Measurements from ENCODE around the gene FAM117A.

- TF ChIP-seq, protein P1, sequence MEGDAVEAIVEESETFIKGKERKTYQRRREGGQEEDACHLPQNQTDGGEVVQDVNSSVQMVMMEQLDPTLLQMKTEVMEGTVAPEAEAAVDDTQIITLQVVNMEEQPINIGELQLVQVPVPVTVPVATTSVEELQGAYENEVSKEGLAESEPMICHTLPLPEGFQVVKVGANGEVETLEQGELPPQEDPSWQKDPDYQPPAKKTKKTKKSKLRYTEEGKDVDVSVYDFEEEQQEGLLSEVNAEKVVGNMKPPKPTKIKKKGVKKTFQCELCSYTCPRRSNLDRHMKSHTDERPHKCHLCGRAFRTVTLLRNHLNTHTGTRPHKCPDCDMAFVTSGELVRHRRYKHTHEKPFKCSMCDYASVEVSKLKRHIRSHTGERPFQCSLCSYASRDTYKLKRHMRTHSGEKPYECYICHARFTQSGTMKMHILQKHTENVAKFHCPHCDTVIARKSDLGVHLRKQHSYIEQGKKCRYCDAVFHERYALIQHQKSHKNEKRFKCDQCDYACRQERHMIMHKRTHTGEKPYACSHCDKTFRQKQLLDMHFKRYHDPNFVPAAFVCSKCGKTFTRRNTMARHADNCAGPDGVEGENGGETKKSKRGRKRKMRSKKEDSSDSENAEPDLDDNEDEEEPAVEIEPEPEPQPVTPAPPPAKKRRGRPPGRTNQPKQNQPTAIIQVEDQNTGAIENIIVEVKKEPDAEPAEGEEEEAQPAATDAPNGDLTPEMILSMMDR (IDR thresholded peaks at IDR 0.05; ENCODE audit: borderline replicate concordance, extremely low read depth, low read length, poor library complexity, severe bottlenecking) = no peak
- TF ChIP-seq EZH2 (IDR thresholded peaks at IDR 0.05; ENCODE audit: borderline replicate concordance, low read depth, low read length, severe bottlenecking) = no peak
These were observed 87.6 kb downstream of the FAM117A start for GRCh38 chr17:49676276-49676868.
